KMS-11 (cell line): ENCODE results near the gene YIPF7.

Experiments used
- H2AFZ ChIP-seq: fragments of 200-600 bp; sonication (generic); 2 replicates; pipeline ENCODE4 v1.6.1; 2016; ENCODE audit warnings: antibody characterized with exemption, mixed run types, low read depth
- H3K27ac ChIP-seq: fragments of 200-600 bp; sonication (generic); 2 replicates; pipeline ENCODE4 v1.6.1; 2016; ENCODE audit warnings: mild to moderate bottlenecking, mixed run types
- H3K27me3 ChIP-seq: fragments of 200-600 bp; sonication (generic); 2 replicates; pipeline ENCODE4 v1.6.1; 2017; ENCODE audit warnings: mild to moderate bottlenecking, low read depth, mixed run types, moderate library complexity; ENCODE audit not compliant: insufficient read depth
- H3K36me3 ChIP-seq: fragments of 200-600 bp; sonication (generic); 2 replicates; pipeline ENCODE4 v1.6.1; 2017; ENCODE audit warnings: mild to moderate bottlenecking, mixed run types; ENCODE audit not compliant: insufficient read depth
- H3K4me1 ChIP-seq: fragments of 200-600 bp; sonication (generic); 2 replicates; pipeline ENCODE4 v1.6.1; 2016; ENCODE audit warnings: mild to moderate bottlenecking, low read depth, mixed run types; ENCODE audit not compliant: poor library complexity, severe bottlenecking
- H3K4me2 ChIP-seq: fragments of 200-600 bp; sonication (generic); 2 replicates; pipeline ENCODE4 v1.7.0; 2016; ENCODE audit warnings: mild to moderate bottlenecking, mixed run types
- H3K4me3 ChIP-seq: fragments of 200-600 bp; sonication (generic); IDR thresholded peaks from 2 replicates; pipeline ENCODE4 v1.6.1; 2017; ENCODE audit warnings: low read depth, low read length, mixed read lengths; ENCODE audit not compliant: insufficient read depth
- H3K79me2 ChIP-seq: fragments of 200-600 bp; sonication (generic); 2 replicates; pipeline ENCODE4 v1.6.1; 2016; ENCODE audit warnings: low read depth, mixed run types; ENCODE audit not compliant: insufficient read depth
- H3K9ac ChIP-seq: fragments of 200-600 bp; sonication (generic); 2 replicates; pipeline ENCODE4 v1.6.1; 2016; ENCODE audit warnings: mild to moderate bottlenecking, mixed run types
- H4K20me1 ChIP-seq: fragments of 200-600 bp; sonication (generic); 2 replicates; pipeline ENCODE4 v1.6.1; 2016; ENCODE audit warnings: mild to moderate bottlenecking, mixed run types; ENCODE audit not compliant: insufficient read depth
- CTCF ChIP-seq: fragments of 200-600 bp; sonication (generic); conservative IDR thresholded peaks from 2 replicates; pipeline ENCODE4 v1.6.1; 2017; ENCODE audit warnings: low read depth, mild to moderate bottlenecking, antibody characterized with exemption, low read length, moderate library complexity, mixed read lengths

YIPF7 gene

GRCh38 chr4:44662623-44663005, 11.2 kb upstream of the YIPF7 start:
- H3K27ac ChIP-seq, result no peak overlapping the region
- H4K20me1 ChIP-seq, result no peaks in the 10 kb centered on the region
- H3K4me1 ChIP-seq, result no peaks in the 10 kb centered on the region
- H3K4me3 ChIP-seq, result no peak overlapping the region
- no peaks in the 10 kb centered on the region for H3K36me3 ChIP-seq
- no peak overlapping the region for H3K9ac ChIP-seq
- no peak overlapping the region for H2AFZ ChIP-seq
- H3K27me3 ChIP-seq, result no peaks in the 10 kb centered on the region
- TF ChIP-seq CTCF, result no peak
- no peaks in the 10 kb centered on the region for H3K79me2 ChIP-seq
- H3K4me2 ChIP-seq, result no peak overlapping the region

GRCh38 chr4:44661940-44662622, 10.7 kb upstream of the YIPF7 start:
- TF ChIP-seq CTCF, result no peak
- Histone ChIP-seq H4K20me1 (no peaks in the 10 kb centered on the region), H3K36me3 (no peaks in the 10 kb centered on the region), H3K4me1 (no peaks in the 10 kb centered on the region), H3K9ac (no peak overlapping the region), H3K4me3 (no peak overlapping the region), H3K27ac (no peak overlapping the region), H3K27me3 (no peaks in the 10 kb centered on the region), H2AFZ (no peak overlapping the region), H3K79me2 (no peaks in the 10 kb centered on the region), H3K4me2 (no peak overlapping the region)

- H3K4me1 ChIP-seq, result no peaks in the 10 kb centered on the region
- H3K4me3 ChIP-seq, result no peak overlapping the region
- H4K20me1 ChIP-seq, result no peaks in the 10 kb centered on the region
- no peak for TF ChIP-seq CTCF
- H3K9ac ChIP-seq, result no peak overlapping the region
- H2AFZ ChIP-seq, result no peak overlapping the region
- no peaks in the 10 kb centered on the region for H3K27me3 ChIP-seq
- H3K4me2 ChIP-seq, result no peak overlapping the region
- H3K36me3 ChIP-seq, result no peaks in the 10 kb centered on the region
- no peaks in the 10 kb centered on the region for H3K79me2 ChIP-seq
- H3K27ac ChIP-seq, result no peak overlapping the region
Measured at GRCh38 chr4:44660396-44660795, 9.0 kb upstream of the YIPF7 start.

- Histone ChIP-seq H3K9ac (no peak overlapping the region), H3K4me2 (no peak overlapping the region), H3K79me2 (no peaks in the 10 kb centered on the region), H3K27me3 (no peaks in the 10 kb centered on the region), H3K36me3 (no peaks in the 10 kb centered on the region), H4K20me1 (no peaks in the 10 kb centered on the region), H3K27ac (no peak overlapping the region), H3K4me3 (no peak overlapping the region), H2AFZ (no peak overlapping the region), H3K4me1 (no peaks in the 10 kb centered on the region)
- TF ChIP-seq CTCF, result no peak
Measured at GRCh38 chr4:44652002-44652401, 577 bp upstream of the YIPF7 start.
